Cardiac muscle cell (in vitro differentiated cells and primary cell): ENCODE results near the gene DCTN4. TPM values are rescaled to one million over a fixed set of nuclear protein-coding genes. Genes with fewer than 3 reads are reported as not detected.
A peak's percentile ranks its signal among the peaks of the same experiment; 100 is the strongest.

Experiments
- DNase-seq, 2 donors: peaks; one replicate each; pipeline versions ENCODE4 v3.0.0 to v3.0.0-alpha.2; 2010 to 2017; ENCODE audit warnings: low read depth in 1 of 2, low spot score in 1 of 2
- H3K27ac ChIP-seq: fragments of 200-600 bp; sonication (generic); 2 replicates; pipeline ENCODE4 v1.5.1; 2016
- H3K27me3 ChIP-seq: fragments of 200-600 bp; sonication (generic); 2 replicates; pipeline ENCODE4 v1.6.0; 2016; ENCODE audit warnings: control low read depth
- H3K36me3 ChIP-seq: fragments of 200-600 bp; sonication (generic); 2 replicates; pipeline ENCODE4 v1.5.1; 2016; ENCODE audit warnings: control low read depth
- H3K4me1 ChIP-seq: fragments of 200-600 bp; sonication (generic); 2 replicates; pipeline ENCODE4 v1.8.1; 2017; ENCODE audit warnings: low read depth, mild to moderate bottlenecking, mixed run types
- H3K4me3 ChIP-seq: fragments of 200-600 bp; sonication (generic); 2 replicates; pipeline ENCODE4 v1.5.1; 2016; ENCODE audit warnings: mild to moderate bottlenecking
- H3K9me3 ChIP-seq: fragments of 200-600 bp; sonication (generic); 2 replicates; pipeline ENCODE4 v1.5.1; 2017; ENCODE audit warnings: low read depth, mild to moderate bottlenecking, control low read depth
- polyA plus RNA-seq: library from polyadenylated mRNA; unstranded; fragments of >200 nt; fragmentation: Nextera tagmentation; extraction: Ambion mirVana; gene quantifications from 2 replicates; pipeline ENCODE4 v1.2.1, GENCODE V29; 2016
- total RNA-seq: library from RNA; depleted of rRNA; stranded (reverse); fragments of >200 nt; gene quantifications from 2 replicates; pipeline ENCODE4 v1.2.3, GENCODE V29; 2016
- TF ChIP-seq, protein P1 (sequence below): IDR thresholded peaks from 2 replicates; pipeline ENCODE4 v1.5.1; 2012; ENCODE audit warnings: low read depth, mild to moderate bottlenecking, low read length

Gene DCTN4
- total and polyA plus RNA-seq, 2 experiments from 2014 or later: 26.7 to 46.2 TPM

DNA sequence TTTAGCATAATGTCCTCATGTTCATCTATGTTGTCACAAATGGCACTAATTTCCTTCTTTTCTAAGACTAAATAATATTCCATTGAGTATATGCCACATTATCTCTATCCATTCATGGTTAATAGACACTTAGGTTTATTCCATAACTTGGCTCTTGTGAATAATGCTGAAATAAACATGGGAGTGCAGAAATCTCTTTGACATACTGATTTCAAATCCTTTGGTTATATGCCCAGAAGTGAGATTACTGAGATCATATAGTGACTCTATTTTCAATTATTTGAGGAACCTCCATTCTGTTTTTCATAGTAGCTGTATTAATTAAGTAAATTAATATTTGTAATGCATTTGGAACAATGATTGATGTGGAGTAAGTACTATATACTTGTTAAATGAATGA, 32.7 kb upstream of the DCTN4 start:
- H3K4me1 ChIP-seq: no peaks in the 10 kb centered on the region
- TF ChIP-seq, protein P1, sequence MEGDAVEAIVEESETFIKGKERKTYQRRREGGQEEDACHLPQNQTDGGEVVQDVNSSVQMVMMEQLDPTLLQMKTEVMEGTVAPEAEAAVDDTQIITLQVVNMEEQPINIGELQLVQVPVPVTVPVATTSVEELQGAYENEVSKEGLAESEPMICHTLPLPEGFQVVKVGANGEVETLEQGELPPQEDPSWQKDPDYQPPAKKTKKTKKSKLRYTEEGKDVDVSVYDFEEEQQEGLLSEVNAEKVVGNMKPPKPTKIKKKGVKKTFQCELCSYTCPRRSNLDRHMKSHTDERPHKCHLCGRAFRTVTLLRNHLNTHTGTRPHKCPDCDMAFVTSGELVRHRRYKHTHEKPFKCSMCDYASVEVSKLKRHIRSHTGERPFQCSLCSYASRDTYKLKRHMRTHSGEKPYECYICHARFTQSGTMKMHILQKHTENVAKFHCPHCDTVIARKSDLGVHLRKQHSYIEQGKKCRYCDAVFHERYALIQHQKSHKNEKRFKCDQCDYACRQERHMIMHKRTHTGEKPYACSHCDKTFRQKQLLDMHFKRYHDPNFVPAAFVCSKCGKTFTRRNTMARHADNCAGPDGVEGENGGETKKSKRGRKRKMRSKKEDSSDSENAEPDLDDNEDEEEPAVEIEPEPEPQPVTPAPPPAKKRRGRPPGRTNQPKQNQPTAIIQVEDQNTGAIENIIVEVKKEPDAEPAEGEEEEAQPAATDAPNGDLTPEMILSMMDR: no peak
- no peak for DNase-seq
- H3K27ac ChIP-seq: no peak overlapping the region
- no peaks in the 10 kb centered on the region for H3K9me3 ChIP-seq
- H3K4me3 ChIP-seq: no peak overlapping the region
- no peaks in the 10 kb centered on the region for H3K36me3 ChIP-seq
- H3K27me3 ChIP-seq: no peaks in the 10 kb centered on the region

DNA sequence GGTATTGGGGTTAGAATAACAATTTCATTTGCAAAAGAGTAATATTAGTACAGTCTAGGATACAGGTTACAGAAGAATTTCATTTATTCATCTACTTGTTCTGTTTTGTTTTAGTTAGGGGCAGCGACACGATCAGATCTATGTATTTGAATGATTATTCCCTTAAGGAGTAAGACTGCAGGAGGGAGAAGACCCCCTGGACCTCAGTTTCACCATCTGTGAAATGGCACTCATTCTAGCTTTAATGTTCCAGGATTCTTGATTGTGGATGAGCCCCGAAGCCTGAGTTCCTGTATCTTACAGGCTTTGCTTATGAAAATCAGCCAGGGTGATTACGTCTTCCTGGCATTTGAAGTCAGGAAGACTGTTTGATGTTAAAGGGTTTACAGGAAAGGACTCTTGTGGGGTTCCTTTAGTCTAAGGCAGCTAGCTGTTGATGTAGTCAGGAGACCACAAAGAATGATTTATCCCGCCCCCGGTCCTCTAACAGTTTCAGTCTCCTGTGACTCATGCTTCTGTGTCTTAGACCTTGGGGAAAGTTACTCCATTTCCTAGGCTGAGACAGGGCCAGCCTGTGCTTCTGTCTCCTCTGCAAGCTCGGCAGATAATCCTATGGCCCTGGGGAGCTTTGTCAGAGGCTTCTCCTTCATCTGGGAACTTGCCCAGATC, 31.3 kb upstream of the DCTN4 start:
- H3K36me3 ChIP-seq: no peaks in the 10 kb centered on the region
- H3K27ac ChIP-seq: no peak overlapping the region
- no peaks in the 10 kb centered on the region for H3K27me3 ChIP-seq
- peak in 1 of 2 donors; percentile 97 for DNase-seq
- TF ChIP-seq, protein P1: no peak
- no peaks in the 10 kb centered on the region for H3K4me1 ChIP-seq
- no peaks in the 10 kb centered on the region for H3K9me3 ChIP-seq
- no peak overlapping the region for H3K4me3 ChIP-seq

DNA sequence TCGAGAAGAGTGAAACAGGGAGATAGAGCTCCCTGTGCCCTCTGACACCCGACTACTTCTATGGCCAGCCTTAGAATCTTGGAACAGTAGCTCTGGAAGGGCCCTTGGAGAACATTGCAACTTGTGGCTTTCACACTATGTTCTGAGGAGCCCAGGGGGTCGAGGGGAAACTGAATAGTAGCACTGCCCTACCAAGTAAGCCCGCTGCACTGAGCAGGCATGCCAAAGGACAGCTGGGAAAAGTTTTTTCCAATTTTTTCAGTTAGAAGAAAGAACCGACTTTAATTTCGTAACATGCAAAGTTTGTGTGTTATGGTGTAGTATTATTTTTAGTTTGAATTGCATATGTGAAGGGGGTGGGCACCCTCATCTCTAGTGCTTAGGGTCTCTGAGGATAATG, 30.6 kb upstream of the DCTN4 start:
- H3K4me1 ChIP-seq: no peaks in the 10 kb centered on the region
- peak in 1 of 2 donors; percentile 31 for DNase-seq
- H3K4me3 ChIP-seq: no peak overlapping the region
- no peaks in the 10 kb centered on the region for H3K36me3 ChIP-seq
- H3K9me3 ChIP-seq: no peaks in the 10 kb centered on the region
- no peaks in the 10 kb centered on the region for H3K27me3 ChIP-seq
- H3K27ac ChIP-seq: no peak overlapping the region
- TF ChIP-seq, protein P1: no peak

DNA sequence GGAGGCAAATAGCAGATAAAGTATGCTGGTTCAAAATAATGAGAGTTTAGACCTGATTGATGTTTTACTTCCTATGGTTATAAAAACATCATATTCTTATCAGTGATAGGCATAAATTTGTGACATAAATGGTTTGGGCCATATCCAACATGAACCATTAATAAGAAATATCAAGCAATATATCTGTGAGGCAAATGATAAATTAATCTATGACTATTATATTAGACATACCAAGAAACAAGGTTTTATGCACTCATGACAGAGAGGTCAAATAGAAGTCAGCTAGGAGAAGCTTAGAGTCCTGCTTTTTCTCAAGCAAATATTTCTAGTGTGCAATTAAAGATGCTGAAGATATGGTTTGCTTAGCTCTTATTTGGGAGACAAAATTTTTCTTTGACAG, 30.2 kb upstream of the DCTN4 start:
- TF ChIP-seq, protein P1: no peak
- Histone ChIP-seq H3K9me3 (no peaks in the 10 kb centered on the region), H3K4me1 (no peaks in the 10 kb centered on the region), H3K27ac (no peak overlapping the region), H3K4me3 (no peak overlapping the region), H3K36me3 (no peaks in the 10 kb centered on the region), H3K27me3 (no peaks in the 10 kb centered on the region)
- DNase-seq: no peak

DNA sequence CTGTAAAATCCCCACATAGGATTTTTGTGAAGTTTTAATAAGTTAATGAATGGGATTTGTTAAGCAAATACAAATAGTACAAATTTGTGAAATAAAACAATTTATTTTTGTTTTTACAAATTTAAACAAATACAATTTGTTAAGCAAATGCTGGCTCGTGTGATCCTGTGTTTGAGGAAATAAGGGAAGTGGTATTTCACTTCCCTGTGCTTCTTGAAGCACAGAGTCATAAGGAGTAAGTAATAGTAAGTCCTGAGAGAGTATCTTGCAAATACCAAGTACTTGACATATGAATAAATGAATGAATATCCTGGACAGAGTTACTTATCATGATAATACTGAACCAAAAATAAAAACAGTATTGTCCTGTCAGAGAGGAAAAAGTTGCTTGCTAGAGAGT, 28.8 kb upstream of the DCTN4 start:
- Histone ChIP-seq H3K27ac (no peak overlapping the region), H3K9me3 (no peaks in the 10 kb centered on the region), H3K4me3 (no peak overlapping the region), H3K36me3 (no peaks in the 10 kb centered on the region), H3K27me3 (no peaks in the 10 kb centered on the region), H3K4me1 (no peaks in the 10 kb centered on the region)
- TF ChIP-seq, protein P1: no peak
- DNase-seq: no peak
